ENCODE measurements around the gene PUM2.

- TF ChIP-seq, protein P1, sequence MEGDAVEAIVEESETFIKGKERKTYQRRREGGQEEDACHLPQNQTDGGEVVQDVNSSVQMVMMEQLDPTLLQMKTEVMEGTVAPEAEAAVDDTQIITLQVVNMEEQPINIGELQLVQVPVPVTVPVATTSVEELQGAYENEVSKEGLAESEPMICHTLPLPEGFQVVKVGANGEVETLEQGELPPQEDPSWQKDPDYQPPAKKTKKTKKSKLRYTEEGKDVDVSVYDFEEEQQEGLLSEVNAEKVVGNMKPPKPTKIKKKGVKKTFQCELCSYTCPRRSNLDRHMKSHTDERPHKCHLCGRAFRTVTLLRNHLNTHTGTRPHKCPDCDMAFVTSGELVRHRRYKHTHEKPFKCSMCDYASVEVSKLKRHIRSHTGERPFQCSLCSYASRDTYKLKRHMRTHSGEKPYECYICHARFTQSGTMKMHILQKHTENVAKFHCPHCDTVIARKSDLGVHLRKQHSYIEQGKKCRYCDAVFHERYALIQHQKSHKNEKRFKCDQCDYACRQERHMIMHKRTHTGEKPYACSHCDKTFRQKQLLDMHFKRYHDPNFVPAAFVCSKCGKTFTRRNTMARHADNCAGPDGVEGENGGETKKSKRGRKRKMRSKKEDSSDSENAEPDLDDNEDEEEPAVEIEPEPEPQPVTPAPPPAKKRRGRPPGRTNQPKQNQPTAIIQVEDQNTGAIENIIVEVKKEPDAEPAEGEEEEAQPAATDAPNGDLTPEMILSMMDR (IDR thresholded peaks at IDR 0.05) = no peak
- TF ChIP-seq POLR2A (IDR thresholded peaks at IDR 0.05) = no peak
These were observed 20.8 kb upstream of the PUM2 start for GRCh38 chr2:20371323-20372025.

Measured in sigmoid colon (tissue), 3 donors.